ENCODE results near the gene UBL7.

DNA sequence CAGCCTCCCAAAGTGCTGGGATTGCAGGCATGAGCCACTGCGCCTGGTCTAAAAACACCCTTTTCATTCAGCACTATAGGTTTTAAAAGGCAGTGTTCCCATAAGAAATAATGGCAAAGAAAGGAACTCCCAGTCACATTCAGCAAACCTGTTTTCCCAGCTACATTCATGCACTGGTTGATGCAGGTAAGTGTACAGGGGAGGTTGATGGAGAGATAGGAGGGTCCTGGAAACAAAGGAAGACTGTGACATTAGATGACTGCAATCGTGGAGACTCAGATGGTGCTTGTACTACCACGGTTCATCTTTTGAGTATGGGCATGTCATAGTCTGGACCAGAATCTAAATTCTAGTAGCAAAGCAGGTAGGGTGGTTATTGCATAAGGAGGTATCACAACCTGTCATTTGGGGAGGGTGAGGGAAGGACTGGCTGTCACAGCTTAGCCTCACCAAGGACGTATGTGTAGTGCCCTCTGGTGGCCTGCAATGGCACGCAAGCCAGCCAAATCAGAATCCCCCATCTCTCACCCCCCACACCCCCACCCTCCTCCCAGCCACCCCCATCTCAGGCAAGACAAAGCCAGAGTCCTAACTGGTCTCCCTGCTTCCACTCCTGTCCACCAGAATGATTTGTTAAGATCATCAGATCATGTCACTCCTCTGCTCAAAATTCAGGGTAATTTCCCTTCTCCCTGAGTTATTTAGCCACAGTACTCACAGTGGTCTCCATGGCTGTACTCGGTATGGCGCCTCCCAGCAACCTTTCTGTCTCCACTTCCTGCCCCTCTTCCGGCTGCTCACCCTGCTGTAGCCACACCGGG, 28.8 kb upstream of the UBL7 start:
- TF ChIP-seq, protein P1, sequence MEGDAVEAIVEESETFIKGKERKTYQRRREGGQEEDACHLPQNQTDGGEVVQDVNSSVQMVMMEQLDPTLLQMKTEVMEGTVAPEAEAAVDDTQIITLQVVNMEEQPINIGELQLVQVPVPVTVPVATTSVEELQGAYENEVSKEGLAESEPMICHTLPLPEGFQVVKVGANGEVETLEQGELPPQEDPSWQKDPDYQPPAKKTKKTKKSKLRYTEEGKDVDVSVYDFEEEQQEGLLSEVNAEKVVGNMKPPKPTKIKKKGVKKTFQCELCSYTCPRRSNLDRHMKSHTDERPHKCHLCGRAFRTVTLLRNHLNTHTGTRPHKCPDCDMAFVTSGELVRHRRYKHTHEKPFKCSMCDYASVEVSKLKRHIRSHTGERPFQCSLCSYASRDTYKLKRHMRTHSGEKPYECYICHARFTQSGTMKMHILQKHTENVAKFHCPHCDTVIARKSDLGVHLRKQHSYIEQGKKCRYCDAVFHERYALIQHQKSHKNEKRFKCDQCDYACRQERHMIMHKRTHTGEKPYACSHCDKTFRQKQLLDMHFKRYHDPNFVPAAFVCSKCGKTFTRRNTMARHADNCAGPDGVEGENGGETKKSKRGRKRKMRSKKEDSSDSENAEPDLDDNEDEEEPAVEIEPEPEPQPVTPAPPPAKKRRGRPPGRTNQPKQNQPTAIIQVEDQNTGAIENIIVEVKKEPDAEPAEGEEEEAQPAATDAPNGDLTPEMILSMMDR (IDR thresholded peaks at IDR 0.05): peak in 2 of 3 experiments; percentile 23 to 63
- no peak for TF ChIP-seq POLR2A (IDR thresholded peaks at IDR 0.05)

Data from testis (tissue), 2 donors.